UCSD-AML1 (cell line): ENCODE measurements around the gene LMAN2.

Experiments used
- DNase-seq: peaks from one replicate; lab custom pipeline; 2025; ENCODE audit not compliant: unreplicated experiment; lab: John Stamatoyannopoulos, UW

Gene LMAN2

DNA sequence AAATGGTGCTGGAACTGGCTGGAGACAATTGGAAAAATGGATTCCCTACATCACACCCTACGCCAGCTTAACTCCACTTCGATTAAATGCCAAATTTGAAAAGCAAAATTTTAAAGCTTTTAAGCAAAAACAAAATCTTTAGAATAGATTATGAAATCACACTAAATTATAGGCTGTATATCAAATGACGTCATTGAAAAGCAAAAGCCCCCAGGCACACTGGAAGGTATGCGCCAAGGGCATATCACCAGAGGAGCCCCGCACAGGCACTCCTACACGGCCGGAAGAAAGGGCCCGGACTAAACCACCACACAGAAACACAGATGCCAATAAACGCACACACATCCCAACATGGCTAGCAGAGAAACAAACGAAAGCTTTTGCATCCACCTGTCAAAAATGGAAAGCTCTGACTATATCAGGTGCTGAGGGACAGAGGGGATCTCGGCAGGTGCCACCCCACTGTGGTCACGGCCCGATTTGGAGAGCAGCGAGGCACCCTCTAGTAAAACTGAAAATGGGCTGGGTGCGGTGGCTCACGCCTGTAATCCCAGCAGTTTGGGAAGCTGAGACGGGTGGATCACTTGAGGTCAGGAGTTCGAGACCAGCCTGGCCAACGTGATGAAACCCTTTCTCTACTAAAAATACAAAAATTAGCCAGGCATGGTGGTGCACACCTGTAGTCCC lies 22.8 kb downstream of the LMAN2 start:
- no peak for DNase-seq

DNA sequence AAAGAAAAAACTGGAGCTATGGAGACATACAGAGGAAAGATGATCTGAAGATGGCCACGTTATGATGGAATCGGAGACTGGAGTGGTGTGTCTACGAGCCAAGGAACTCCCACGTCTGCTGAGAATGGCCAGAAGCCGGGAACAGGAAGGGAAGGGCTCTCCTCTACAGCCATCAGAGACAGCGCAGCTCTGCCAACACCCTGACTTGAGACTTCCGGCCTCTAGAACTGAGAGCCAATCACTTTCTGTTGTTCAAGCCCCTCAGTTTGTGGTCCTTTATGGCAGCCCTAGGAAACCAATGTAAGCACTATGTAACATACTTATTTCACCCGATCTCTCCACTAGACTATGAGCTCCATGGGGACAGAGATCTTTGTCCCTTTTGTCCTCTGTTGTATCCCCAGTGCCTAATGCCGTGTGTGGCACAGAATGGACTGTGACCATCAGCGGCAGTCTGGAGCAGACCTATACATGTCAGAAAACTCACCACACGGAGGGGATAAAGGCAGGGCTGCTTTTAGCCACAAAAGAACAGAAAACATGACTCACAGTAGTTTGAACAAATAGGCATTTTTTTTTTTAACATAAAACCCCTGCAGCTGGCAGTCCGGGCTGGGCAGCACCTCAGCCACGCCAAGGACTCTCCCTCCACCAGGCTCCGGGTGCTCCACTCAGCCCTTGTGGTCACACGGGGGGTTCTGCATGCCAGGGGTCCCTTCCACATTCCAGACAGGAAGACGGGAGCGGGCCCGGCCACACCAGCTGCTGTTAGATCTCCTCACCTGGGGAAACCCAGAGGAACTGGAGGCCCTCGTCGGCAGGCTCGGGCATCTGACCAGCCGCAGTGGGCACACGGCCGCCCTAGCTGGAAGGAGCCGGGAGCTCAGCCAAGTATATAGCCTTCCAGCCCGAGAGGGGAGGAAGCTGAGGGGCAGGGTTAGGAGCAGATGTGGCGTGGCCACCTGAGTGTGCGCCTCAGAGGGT lies 23.6 kb downstream of the LMAN2 start:
- DNase-seq, result no peak

DNA sequence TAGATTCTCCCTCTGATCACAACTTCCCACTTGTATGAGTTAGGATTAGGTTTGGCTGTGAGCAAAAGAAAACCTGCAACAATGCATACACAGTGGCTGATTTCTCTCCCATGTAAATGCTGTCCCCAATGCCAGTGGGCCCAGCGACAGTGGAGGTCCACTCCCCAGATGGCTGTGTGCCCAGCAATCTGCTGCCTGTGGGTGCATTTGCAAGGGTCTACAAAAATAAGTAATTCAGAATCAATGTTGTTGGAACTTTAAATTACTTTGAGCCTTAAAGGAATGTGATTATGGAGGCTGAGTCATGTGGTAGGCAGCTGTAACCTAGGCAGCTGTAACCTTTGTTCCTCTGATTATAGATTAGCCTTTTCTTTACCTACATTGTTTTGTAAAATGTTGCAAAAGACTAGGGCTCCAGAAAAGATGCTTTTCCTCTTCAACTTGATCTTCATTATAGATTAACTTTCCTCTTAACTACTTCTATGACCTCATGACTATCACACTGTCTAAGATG lies 25.5 kb downstream of the LMAN2 start:
- no peak for DNase-seq

DNA sequence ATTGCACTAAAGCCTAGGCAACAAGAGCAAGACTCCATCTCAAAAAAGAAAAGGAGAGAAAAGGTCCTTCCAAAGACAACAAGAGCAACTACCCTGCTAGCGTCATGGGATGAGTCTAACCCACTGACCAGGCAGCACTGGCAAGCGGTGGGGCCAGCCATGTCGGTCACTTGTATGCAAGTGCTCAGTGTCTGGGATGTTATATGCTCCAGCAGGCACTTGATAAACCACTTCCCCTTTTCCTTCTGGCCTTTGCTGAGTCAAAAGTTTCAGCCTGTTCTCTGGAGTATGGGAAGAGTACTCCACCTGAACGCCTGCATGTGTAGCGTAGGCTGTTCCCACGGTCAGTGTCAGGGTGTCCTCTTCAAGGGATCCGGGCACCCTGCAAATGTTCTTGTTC lies 30.6 kb downstream of the LMAN2 start:
- peak; percentile 40 for DNase-seq

DNA sequence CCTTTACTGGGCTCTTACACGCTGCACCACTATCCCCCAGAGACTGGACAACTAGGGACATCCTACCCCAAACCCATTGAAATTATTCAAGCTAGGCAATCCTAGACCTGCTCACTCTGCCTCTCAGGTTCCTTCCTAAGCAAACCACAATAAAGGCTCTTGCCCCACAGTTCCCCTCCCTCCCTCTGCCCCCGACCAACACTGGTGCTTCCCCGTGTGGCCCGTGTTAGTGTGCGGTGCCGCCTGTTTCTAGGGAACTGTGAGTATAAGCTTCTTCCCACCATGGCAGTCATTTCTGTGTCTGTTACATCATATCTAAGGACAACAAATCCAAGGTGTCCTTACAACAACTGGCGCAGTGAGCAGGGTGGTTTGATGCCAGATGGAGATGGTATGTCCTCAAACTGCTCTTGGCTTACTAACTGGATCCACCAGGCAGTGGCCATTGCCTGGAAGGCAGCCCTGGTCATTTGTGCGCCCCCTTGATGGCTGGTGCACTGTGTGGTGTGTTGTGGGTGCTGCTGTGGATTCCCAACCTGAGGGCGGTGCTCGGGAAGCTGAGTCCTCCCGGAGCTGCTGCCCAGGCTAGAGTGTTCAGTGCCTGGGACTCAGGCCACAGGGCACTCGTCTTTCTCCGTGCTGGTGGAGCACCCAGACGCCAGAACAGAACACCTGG lies 31.4 kb downstream of the LMAN2 start:
- no peak for DNase-seq

DNA sequence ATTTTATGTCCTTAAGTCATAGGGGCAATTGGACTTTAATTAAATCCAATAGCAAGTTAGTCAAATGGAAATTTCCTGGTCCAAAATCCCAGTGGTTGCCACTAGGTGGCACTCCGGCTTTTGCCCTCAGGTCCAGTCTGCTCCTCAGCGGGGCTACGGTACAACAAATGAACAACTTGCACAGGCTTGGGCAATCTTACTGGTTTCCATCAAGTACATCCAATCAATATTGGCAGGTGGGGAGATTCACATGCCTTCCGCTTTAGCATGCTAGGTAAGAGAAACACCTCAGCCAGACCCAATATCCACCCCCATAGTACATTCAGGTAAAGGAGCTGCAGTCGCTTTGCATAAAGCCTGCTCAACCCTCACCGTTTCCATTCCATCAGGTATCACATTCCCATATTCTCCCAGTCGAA lies 33.5 kb downstream of the LMAN2 start:
- peak; percentile 70 for DNase-seq

DNA sequence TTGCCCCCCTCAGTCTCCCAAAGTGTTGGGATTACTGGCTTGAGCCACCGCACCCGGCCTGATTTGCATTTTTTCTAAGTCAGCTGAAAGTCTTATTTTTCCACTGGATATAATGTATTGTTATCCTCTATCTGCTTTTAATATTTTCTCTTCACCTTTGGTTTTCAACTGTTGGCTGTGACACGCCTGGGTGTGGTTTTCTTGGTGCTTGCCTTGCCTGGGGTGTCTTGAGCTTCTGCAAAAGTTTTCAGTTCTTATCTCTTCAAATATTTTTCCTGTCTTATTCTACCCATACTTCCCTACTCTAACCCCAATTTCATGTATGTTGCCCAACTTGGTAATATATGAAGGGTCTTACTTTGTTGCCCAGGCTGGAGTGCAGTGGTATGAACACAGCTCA lies 35.5 kb downstream of the LMAN2 start:
- no peak for DNase-seq

DNA sequence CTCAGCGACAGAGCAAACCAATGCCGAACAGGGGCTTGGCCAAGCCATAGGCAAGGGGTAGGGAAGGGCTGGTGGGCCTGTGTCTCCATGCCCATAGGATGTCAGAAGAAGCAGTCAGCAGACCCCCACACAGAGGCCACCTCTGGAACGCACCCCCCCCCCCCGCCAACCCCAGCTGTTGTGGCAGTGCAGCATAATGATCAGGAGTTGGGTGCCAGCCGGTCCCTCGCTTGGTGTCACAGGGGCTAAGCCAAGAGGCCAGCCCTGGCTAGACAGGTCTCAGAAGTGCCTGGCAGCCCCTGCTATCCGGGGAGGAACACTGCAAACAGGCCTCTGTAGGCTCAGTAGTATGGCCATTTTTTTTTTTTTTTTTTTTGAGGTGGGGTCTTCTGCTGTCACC lies 36.1 kb downstream of the LMAN2 start:
- DNase-seq, result no peak

DNA sequence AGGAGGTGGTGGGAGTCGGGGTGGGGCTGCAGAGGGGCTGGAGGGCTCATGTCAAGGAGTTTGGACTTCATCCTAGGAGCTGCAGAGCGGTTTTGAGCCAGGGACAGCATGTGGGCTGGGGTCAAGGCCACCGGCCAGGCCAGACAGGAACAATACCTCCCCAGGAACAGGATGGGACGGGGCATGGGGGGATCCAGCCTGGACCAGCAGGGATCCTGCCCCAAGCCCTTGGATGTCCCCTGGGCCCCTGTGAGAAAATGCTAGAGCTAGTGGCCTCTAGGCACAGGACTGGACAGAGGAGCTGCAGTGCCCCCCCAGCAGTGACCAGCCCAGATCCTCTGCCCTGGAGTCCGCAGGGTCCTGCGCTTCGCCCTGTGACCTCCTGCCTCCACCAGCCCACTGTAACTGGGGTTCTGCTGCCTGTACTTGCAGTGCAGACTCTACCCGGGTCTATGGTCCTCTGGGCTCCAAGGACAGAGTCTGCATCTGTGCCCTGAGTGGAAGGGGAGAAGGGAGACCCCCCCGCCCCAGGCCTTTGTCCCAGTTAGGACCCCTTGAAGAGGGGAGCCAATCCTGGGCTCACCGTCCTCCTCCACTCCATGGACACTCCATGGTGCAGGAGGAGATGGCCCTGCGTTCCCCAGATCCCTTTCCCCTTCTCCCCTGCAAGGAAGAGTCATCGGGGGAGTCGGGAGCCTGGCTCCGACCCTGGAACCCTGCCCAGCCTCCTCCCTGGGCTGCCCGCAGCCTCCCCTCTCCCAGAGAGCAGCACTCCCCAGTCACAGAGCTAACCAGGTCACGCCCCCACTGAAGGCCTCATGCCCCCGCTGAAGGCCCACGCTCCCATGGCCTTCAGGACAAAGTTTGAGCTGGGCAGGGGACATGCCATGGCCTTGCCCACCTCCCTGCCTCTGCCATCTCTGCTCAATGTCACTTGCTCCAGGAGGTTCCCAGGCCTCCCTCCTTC lies 36.8 kb downstream of the LMAN2 start:
- no peak for DNase-seq

DNA sequence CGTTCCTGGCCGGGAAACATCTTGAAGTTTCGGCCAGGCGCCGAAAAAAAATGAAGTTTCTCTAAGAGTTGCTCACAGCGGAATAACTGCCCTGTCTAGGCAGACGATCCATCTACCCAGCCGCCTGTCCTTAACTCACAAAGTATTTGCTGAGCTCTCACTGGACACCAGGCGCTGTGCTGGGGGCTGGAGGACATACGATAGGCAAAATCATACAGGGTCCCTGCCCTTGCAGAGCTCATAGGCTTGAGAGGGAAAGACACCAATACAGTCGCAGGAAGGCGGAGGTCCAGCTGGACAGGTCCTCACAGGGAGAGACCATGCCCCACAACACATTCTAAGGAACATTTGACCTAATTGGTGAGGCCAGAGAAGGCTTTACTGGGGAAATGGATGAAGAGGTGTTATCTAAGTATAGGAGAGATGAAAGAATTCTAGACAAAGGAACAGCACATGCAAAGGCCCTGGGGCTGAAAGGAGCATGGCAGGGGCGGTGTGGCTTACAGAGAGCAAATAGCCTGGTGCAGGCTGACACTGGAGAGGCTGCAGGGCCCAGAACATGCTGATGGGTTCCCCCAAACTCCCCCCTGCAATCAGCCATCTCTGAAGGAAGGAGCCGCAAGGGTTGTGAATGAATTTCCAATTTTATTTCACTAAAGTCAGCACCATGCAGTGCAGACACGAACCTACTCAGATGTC lies 37.8 kb downstream of the LMAN2 start:
- DNase-seq, result no peak

DNA sequence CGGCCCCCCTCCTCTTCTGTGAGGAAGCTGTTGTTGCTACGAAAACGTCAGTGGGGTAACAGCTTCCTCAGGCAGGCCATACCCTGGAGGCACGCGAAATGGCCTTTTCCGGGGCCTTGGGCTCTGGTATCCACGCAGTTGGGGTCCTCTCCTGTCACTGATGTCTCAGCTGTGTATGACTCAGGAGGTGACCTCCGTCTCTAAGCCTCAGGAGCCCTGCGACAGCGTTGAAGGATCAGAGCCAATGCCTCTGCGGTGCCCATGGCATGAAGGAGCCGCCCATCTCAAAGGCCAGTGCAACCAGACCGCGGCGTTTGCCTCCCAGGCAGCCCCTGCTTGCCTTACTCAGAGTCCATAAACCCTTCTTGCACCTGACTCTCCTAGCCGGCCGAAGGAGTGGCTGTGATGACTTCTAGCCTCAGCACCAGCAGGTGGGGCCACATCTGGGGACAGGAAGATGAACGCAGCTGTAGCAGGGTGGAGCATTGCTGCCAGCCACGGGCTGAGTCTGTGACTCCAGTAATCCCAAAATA lies 38.8 kb downstream of the LMAN2 start:
- DNase-seq, result peak; percentile 58

DNA sequence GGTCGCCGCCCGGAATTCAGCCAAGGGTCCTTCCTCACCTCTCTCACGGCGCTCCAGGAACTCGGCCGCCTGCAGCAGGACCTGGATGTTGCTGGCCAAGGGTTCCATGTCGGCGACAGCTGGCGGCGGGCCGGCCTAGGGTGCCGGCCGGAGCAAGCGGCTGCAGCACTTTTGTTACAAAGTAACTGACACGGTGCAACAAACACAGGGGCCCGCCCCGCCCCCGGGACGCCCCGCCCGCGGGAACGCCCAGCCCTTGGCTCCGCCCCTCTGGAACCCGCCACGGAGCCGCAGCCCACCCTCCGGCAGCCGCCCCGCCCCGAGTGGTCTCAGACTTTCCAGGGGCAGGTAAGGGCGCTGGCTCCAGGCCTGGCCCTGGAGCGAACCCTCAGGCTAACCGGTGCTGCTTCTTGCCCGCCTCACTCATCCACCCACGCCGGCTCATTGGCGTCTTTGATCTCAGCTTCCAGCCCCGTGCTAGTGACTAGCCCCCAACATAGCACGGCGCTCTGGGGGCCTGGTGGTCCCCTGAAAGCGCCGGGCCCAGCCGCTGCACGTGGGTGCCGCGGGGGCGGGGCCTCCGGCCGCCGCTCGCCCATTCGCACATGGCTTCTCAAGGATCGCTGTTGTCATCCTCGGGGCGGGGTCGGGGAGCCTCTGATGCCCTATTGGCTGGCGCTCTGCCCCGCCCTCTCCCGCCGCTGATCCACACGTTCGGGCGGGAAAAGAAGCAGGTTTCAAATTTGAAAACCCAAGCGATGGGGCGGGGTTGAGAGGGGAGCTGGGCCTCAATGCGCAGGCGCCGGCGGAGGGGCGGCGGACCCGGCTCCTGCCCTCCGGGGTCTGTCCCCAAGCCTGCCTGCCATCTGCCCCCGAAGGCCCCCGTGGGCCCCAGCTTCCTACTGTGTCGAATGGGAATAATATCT lies 39.5 kb downstream of the LMAN2 start, which contains the start of gene MXD3:
Gene MXD3 (minus strand): TSS at position 176 of the 926 bp plus-strand sequence. CDS start 68 bp downstream, at position 108.
- peak; percentile 96 for DNase-seq

DNA sequence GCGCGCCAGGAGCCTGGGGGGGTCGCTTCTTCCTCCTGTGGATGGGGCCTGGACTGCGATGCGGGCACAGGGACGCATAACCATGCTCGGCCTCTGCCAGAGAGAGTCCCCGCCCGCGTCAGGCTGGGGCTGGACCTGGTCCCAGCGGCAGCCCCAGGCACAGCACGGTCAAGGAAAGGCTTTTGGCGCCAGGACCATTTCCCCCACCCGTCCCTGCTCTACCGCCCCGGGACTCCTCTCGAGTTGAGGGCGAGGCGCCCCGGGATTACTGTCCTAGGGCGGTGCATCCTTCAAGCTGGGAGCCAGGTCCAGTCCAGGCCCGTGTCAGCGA lies 40.1 kb downstream of the LMAN2 start:
- no peak for DNase-seq

DNA sequence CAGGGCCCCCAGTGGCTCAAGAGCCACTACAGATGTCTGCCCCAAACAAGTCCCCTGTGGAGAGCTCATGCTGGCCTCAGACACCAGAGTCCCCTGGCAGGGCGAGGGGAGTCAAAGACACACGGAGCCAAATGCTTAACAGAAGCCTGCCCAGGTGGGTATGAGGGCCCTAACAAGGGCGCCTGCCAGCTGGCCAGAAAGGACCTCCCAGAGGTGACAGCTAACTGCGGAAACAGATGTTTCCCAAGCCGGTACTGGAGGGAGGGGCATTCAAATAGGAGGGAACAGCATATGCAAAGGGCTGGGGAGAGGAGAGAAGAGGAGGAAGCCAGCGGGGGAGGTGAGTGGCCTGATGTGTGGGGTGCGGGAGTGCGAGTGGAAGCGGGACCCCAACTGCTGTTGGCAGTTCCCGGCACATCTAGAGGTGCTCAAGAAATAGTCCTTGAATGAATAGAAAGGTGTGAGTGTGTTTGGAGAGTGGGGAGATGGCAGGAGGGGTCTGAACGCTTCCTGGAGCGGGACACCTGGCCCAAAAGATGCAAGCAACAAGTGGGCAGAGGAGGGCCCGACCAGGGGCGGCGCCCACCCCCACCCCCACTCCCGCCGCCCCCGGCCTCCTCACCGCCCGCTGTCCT lies 40.6 kb downstream of the LMAN2 start:
- peak; percentile 63 for DNase-seq

DNA sequence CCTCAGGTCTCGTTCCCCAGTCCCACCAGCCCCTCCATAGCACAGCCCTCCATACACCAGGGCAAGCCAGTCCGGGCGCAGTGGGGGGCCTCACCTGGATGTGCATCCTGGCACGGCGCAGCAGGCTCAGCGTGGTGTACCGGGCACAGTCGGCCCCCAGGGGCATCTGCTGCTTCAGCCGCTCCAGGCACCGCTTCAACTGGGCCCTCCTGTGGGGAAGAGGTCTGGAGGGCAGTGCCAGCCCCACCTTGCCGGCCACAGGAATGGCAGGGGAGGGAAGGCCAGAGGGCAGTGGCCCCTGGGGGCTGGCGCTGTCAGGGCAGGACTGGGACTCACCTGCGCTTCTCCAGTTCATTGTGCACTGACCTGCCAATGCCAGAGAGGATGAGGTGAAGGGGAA lies 41.1 kb downstream of the LMAN2 start:
- DNase-seq, result no peak

DNA sequence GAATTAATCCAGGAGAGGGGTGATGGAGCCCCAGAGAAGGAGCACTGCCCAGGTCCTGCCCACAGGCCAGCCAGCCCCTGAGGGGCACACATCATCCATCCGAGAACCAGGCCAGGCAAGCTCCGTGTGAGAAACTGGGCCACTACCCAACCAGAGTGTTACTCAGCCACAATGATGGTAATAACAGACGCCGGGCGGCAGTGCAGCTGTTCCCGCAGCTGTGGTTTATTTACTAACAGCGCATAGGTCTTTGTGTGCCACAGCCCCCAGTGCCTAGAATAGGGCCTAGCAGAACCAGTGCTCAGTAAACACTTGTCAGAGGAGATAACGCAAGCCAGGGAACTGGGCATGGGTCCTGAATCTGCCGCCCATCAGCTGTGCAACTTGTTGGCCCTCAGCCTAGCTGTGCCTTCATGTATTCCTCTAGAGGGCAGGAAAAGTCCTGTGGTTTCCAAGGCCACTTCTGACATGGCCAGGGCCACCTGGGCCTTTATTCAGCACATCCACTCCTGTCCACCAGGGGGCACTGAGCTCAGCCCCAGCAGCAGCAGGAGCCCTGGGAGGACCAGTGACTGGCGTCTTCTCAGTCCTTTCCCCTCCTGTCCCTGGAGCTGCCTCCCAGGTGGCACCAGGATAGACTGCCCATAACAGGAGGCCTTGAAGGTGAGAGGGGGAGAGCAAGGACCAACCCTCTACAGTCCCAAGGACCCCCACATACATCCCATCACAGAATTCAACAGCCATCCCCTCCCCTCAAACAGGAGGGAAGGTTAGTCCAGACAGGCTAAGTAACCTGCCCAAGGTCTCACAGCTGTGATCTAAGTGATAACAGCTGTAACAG lies 41.9 kb downstream of the LMAN2 start:
- peak; percentile 66 for DNase-seq

DNA sequence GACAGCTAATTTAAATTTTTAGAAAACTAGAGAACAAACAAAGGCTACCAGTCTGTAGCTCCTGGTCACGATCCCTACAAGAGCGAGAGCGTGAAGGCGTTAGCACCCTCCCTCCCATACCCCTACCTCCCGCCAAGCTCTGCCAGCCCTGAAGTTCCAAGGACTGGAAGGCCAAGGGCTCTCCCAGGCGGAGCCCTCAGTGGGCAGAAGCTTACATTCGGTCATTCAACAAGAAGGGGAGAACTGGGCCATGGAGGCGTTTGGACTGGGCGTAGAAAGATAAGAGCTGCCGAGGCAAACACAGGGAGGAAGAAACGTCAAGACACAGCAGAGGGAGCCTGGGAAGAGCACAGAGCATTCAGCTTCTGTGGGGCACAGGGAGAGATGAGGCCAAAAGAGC lies 42.7 kb downstream of the LMAN2 start:
- no peak for DNase-seq
